Hepatic stellate cell (primary cell): Measurements from ENCODE around the gene LRRC3C.
"Not testable (repeated sequence)": the region's sequence is repeated elsewhere in the genome, so short reads cannot be mapped to it uniquely, and the experiment has no call there.

Experiments
- DNase-seq: peaks from one replicate; pipeline ENCODE4 v3.0.0; 2011; ENCODE audit warnings: low spot score

The LRRC3C gene

DNA sequence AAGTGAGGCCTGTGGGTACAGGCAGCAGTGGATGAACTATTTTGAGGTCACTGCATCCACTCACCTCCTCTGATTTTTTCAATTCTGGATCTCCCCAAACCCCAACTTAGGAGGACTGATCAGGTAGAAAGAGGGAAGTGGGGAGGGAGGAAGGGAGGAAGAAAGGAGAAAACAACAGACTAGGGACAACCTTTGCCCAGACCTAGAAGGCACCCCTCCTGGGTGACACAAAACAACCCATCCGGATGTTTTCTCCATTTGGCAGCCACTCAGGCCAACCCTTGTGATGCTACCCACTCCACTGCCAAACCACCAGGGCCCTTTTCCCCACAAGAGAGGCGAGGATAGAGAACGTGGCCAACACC is 2.9 kb upstream of the LRRC3C start:
- DNase-seq = no peak

DNA sequence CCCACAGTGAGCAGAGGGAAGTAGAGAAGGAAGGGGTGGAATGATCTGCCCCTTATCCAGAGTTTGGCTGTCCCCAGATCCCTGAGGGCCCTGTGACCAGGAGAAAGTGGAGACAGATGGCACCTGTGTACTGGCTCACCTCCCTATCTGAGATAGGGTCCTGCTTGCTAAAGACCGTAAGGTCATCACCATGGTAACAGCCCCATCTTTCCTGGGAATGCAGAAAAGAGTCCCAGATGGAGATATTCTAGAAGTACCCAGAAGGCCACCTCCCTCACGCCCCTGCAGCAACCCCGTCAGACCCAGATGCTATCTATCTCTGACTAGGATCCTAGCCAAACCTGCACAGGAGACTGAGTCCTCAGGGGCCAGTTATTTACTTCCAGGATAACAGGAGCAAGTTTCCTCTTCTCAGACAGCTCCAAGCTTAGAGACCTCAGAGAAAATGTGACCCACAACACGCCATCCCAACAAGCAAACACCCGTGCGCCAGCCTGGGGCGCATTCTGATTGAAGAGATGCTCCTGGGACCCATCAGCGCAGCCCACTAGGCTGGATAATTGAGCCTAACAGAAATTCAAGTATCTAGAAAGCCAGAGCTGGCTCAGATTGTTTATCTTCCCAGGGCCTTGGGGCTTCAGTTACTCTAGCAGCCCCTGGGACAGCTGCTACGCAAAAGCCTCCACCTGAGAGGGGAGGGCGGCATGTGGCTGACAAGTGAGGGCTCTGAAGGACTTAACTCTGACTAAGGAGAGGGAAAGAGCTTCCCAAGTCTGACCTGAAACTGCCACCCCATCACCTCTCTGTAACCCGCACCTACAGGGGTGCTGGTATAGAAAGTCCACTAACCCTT is 2.0 kb upstream of the LRRC3C start:
- DNase-seq = no peak

DNA sequence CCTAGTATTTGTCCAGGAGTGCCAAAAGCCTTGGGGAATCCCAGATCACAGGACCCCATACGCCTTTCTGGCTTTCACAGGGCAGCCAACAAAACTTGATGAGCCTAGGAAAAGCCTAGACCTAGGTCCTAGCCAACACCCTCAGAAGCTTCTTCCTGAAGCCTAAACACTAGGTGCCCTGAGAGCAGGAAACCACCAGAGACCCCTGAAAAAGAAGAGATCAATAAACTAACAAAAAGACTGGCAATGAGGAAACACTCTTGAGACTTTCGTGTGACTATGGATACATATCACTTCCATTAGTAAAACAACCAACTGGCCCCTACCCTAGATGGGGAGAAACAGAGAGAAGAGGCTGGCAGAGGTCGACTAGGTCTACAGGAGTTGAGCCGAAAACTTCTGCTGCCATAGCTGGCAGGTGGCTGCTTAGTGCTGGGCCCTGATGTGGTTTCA is 1.4 kb upstream of the LRRC3C start:
- DNase-seq = no peak

DNA sequence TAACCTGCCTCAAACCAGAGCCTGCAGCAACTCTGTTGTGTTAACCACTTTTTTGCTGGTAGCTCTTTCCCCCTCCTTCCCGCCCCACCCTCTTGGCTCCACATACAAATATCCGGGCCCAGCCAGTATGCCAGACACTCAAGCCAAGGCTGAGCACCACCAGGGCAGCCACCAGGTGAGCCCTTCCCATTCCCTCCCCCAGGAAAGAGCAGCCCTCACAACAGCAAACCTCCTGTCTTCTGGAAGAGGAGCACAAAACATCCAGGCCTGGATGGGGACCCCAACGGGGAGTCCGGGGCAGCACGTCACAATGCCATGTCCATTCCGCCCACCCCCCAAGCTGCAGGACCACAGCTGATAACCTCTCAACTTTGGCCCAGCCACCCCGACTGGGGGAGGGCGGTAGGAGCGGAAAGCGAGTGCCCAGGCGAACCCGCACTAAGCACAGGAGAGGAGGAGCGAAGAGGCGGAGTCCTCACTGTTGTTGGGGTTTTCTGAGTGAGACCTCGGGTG is 888 bp upstream of the LRRC3C start:
- peak; percentile 46 for DNase-seq

DNA sequence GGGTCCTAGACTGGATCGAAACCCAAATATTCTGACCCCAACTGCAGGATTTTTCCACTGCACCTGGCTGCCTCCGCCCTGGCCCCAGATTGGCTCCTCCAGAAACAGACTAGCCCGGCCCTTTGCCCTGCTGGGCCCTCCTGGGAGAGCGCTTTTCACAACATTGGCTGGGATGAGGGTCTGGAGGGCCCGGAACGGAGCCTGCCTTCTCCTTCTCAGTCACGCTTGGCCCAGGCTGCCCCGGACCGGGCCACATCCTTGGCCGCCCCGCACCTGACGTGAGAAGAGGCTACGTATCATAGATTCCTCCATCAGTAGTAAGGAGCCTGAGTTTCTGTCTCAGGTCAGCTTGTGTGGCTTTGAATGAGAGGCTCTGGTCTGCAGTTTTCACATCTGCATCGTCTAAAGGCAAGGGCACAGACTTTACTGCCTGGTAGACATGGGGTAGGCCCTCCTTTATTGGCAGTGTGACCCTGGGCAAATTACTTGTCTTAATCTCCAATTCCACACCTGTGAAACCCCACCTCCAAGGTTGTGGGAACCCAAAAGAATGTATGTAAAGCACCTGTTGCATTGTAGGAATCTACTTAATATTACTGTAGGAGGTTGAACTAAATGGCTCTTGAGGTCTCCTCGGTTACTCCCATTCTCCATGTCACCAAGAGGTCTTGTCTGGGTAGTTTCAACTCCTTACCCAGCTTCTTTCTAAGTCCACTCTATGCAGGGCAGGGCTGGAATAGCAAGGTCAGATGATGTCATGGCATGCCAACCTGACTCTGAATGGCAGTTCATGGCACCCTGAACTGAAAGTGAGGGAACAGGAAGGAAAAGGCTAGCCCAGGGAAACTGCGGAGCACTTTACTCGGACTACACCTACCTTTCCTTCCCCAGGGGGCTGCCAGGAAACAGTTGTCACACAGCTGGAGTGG is 661 bp downstream of the LRRC3C start:
- no peak for DNase-seq

DNA sequence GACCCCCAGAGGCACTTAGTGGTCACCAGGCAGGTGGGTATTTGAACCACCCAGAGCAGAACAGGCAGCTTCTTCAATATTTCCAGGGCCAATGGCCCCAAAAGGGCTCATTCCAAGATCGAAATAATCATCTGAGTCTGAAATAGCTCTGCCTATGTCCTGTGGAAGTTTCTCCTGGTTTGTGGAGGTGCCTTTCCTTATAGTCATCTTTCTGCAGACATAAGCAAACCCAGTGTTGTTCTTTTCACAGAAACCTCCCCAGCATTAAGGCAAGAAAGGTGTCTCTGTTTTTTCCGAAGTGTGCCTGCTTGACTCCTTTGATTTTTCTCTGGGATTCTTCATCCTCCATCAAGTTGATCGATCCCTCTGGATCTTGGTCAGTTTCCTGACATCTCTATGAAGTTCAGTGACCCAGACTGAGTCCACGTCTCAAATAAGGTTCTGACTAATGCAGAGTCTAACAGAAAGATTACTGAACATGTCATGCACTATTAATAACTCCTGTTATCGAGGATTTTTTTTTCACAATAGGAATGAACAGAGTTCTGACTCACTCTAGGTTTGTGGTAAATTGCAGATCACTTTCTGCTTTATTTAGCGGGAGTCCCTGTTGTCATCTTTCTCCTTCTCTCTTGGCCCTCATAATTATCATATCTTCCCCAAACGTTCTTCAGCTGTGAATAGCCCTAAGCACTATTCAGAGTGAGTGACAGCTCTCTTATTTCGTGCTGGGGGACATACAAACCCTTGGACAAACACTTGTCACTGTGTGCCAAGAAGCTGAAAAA is 1.5 kb downstream of the LRRC3C start:
- peak; percentile 88 for DNase-seq

DNA sequence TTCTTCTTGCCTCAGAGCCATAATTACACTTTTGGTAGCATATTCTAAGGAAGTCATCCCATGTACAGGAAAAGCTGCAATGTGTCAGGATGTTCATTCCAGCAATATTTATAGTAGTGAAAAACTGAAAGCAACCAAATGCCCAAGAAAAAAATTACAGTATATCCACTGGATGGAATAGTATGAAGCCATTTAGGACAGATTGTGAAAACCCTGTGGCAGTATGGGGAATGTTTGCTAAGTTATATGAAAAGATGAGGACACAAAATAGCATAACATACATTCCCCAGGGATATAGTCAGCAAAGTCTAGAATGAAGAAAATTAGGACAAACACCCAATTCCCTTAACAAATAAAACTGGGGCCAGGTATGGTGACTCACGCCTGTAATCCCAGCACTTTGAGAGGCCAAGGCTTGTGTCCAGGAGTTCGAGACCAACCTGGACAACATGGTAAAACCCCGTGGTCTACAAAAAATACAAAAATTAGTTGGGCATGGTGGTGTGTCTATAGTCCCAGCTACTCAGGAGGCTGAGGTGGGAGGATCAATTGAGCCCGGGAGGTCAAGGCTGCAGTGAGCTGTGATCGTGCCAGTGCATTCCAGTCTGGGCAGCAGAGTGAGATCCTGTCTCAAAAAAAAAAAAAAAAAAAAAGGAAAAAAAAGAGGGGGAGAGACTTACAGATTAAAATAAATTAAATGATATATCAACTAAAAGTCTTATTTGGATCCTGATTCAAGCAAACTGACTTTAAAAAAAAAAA is 2.3 kb downstream of the LRRC3C start:
- DNase-seq = peak; percentile 65

DNA sequence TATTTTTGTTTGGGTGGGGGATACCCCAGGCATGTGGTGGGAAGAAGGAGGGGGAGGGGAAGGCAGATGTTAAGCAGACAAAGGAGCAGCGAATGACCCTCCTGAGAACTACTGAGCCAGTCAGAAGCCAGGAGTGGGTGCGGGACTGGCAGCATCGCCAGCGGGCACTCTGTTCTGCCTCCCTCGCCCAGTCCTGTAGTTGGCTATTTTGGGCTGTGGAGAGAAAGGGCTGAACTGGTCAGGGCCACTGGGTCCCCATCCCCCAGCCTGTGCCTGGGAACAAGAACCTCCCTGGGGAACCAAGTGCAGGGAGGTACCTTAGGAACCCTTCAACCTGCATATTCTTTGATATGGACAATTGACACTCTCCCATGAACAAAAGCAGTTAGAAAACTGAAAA is 6.4 kb downstream of the LRRC3C start:
- DNase-seq = no peak

DNA sequence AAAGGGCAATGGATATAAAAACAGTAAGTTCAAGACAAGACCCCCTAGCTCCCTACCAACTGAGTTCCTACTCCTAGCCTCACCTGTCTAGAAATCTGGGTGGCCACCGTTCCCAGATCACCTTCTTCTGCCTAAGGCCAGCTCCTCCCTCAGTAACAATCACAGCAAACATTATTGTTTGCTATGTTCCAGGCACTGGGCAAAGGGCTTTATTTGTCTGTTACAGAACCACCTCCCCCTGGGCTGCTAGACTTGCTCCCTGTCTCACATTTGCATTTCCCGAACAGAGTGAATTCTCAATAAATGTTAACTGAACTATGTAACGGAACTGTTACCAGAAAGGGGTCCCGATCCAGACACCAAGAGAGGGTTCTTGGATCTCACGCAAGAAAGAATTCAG is 6.8 kb downstream of the LRRC3C start:
- no peak for DNase-seq

DNA sequence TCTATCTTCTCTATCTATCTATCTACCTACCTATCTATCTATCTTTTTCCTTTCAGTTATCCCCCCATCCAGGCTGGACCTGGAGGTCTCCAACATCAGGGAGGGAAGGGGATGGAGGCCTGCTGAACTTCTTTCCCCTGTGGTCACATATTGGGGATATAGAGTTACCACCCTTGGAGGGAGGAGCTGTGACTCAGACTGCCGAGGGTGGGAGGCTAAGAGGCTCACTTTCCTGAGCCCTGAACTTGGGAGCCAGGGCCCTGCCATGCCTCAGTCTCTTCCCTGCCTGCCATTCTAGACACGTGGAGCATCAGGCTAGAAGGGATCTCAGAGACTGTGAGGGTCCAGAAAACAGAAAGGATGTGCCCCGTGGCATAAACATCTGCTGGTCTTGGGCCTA is 8.4 kb downstream of the LRRC3C start:
- no peak for DNase-seq

DNA sequence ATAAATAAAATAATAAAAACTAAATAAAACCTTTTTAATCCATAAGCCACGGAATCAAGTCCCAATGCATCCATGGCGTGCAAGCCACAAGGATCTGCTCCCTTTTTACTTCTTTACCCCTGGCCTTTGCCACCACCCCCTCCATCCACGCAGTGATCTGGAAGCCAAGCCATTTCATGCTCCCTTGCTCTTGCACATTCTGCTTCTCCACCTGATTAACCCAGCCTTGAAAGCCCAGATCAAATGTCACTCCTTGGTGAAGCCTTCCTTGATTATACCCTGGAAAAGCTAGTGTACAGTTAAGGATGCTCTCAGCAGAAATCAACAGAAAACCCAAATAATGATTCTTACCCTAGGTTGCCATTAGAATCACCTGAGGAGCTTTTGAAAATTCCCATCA is 9.9 kb downstream of the LRRC3C start:
- DNase-seq = no peak

DNA sequence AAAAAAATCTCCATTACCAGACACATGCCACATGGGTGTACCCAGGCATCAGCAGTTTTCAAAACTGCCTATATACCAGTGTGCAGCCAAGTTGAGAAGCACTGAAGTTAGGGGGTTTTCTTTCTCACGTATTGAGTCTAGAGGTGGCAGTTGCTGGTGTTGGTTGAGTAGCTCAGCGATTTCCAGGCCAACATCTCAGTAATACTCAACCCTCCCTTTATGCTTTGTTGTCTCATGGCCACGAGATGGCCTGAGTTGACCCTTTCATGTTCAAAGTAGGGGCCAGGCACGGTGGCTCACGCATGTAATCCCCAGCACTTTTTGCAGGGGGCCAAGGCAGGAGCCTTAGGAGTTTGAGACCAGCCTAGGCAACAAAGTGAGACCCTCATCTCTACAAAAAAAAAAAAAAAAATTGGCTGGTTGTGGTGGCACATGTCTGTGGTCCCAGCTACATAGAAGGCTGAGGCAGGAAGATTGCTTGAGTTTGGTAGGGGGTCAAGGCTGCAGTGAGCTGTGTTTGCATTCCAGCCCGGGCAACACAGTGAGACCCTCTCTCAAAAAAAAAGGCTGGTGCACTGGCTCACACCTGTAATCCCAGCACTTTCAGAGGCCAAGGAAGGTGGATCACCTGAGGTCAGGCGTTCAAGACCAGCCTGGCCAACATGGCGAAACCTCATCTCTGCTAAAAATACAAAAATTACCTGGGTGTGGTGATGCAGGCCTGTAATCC is 10.8 kb downstream of the LRRC3C start:
- DNase-seq = no peak

DNA sequence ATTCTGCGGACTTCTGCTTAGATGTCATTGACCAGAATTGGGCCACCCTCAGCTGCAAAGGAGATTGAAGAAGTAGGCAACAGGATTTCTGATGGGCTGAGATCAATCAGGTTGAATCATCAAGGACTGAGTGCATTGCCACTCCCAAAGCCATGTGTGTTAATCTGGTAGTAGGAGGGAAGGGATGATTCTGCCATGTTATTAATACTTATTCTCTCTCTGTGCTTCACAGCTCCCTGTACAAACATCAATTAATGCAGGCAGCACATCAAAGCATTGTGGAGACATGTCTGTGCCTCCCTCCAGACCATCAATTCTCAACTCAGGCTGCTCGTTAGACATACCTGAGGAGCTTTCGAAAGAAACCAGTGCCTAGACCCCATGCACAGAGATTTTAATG is 11.6 kb downstream of the LRRC3C start:
- DNase-seq = no peak

DNA sequence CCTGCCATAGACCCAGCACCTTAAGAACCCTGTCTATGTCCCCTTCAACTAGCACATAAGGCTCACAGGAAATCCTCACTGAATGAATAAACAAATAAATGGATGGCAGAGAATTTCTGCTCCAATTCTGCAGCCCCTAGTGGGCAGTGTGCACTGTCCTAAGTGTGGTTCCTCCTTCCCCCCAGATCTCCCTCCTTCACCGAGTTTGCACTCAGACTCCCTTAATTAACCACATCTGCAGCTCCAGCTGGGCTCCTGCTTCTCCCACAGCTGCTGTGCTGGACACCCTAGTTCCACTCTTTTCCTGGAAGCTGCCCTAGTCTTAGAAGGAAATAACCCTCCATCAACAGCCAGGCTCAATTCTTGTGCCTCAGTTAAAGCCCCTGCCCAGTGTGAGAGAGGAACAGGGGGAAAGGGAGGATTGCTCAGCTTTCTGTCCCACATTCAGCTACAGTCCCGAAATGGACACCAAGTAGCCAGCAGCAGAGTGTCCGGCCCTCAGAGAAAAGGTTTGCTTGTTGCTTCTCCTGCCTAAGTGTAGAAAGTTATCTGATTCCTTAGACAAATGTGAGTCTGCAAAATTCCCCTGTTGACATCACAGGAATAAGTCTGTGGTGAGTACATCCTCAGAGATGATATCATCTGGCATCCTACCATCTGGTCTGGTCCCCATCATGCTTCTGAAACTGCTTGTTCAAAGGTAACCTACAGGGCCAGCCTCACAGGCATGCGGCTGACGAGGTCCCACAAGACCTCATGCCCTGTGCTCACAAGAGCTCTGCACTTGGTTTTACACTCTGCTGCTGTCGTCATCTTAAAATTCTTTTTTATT is 12.3 kb downstream of the LRRC3C start:
- DNase-seq = peak; percentile 73

DNA sequence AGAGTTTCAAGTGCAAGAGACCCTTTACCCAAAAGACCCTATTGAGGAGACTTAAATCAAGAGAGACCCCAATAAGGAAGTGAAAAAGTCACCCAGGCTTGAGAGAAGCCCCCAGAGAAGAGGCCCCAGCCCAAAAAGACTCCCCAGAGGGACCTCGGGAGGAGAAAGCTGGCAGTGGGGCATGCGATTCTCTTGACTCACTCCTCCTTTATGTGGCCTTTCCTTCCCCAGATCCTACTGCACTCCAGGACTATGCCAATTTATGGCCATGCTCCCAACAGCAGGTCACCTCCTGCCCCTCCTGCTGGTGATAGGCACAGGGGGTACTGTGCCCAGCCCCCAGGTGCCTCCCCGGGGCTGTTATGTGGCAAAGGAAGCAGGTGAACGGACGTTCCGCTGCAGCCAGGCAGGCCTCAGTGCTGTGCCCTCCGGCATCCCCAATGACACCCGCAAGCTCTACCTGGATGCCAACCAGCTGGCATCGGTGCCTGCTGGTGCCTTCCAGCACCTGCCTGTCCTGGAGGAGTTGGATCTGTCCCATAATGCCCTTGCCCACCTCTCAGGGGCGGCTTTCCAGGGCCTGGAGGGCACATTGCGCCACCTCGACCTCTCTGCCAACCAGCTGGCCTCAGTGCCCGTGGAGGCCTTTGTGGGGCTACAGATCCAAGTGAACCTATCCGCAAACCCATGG is 16.3 kb downstream of the LRRC3C start:
- no peak for DNase-seq

DNA sequence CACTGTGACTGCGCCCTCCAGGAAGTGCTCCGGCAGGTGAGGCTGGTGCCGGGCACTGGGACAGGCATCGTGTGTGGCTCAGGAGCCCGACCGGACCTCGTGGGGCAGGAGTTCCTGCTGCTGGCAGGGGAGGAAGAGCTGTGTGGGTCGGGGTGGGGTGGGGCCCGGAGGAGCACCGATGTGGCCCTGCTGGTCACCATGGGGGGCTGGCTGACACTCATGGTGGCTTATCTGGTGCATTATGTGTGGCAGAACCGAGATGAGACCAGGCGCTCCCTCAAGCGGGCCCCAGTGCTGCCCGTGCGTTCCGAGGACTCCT is 16.8 kb downstream of the LRRC3C start:
- no peak for DNase-seq

DNA sequence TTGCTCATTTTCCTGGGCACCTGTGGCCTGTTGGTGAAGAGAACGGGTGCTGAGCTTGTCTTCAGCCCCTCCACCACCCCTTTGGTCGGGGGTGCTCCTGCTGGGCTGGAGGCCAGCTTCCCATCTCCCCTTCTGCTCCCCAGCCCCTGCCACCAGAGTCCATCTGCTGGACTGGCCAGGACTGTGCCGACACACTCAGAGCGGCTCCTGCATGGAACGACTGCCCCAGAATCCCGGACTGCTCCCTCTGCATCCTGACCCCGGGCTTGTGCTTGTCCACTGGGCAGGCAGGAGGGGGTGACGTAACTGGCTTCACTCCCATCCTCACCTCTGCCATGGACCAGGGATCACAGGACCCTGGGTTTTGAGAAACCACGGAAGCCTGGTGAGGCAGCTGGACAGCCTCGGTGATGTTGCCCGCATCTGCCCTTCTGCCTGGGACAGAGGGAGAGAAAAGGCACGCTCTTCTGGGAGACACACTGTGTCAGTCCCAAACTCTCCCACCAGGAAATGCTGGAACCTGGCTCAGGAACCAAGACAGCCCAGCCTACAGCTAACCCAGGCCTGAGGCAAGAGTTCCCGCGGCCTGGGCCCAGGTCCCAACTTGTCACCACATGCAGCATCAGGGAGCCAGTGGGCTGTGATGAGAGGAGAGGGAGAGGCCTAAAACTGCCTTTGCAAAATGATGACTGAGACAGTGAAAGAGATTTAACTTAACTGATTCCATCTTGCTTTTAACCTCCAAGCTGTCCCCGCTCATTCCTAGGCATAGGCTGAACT is 19.2 kb downstream of the LRRC3C start:
- no peak for DNase-seq

DNA sequence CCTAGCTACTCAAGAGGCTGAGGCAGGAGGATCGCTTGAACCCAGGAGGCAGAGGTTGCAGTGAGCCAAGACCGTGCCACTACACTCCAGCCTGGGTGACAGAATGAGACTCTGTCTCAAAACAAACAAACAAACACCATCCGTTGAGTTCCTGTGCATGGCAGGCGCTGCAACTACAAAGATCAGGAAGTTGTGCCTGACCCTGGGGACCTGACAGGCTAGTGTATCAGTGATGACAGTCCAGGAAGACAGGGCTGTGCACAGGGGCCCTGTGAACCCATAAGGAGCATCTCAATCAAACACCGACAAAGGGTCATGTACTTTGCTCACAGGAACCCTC is 20.9 kb downstream of the LRRC3C start:
- not testable (repeated sequence) for DNase-seq

DNA sequence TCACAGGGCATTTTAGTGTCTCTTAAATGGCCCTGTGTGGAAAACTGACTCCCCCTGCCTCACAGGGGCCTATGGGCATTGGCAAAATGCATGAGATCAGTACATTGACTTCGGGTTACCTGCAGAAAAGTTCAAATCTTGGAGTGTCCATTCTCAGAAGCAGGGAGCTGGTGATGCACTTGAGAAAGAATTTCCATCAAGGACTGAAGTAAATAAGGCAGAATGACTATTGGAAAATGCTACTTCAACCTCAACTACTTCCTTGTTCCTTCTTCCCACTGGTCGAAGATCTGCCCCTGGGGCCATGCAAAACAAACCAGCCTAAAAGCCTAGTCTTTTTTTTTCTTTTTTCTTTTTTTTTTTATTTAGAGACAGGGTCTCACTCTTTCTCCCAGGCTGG is 21.5 kb downstream of the LRRC3C start:
- DNase-seq = no peak
